ENCODE measurements around the gene P2RX6.

- no peak for TF ChIP-seq CTCF (IDR thresholded peaks at IDR 0.05)
- no peak for TF ChIP-seq POLR2A (IDR thresholded peaks at IDR 0.05)
These were observed 41.9 kb upstream of the P2RX6 start for GRCh38 chr22:20972933-20973577.

All from right lobe of liver (tissue), 4 donors.